K562 (cell line): ENCODE data around the gene PYGL. TPM values are rescaled to one million over a fixed set of nuclear protein-coding genes. Genes with fewer than 3 reads are reported as not detected.

ENCODE experiments used
- ATAC-seq: fragments of 200-7000 bp; cut with Tn5 transposase; 3 replicates; pipeline ENCODE4 v1.9.1; 2020; ENCODE audit warnings: moderate library complexity
- Bru-seq: library from RNA; stranded (reverse); fragments of 400-500 nt; gene quantifications from one replicate; lab custom pipeline; 2021; lab: Mats Ljungman, UMichigan
- BruChase-seq, 2 experiments: library from RNA; stranded (reverse); fragments of 400-500 nt; gene quantifications; one replicate each; lab custom pipeline; 2021; lab: Mats Ljungman, UMichigan
- BruUV-seq: library from RNA; stranded (reverse); fragments of 400-500 nt; replicated peaks from 2 replicates; lab custom pipeline; 2021; lab: Mats Ljungman, UMichigan
- CTCF ChIA-PET: fragments of 300-600 bp; formaldehyde crosslinking; extraction: SDS; loops from one replicate; lab custom pipeline; 2021; ENCODE audit warnings: low intra/inter-chr PET ratio; lab: Yijun Ruan, JAX
- POLR2A ChIA-PET: fragments of 300-600, 350-650 bp; sonication (Branson Sonifier 250); formaldehyde crosslinking; extraction: SDS; loops from one replicate; lab custom pipeline; 2021; ENCODE audit warnings: antibody characterized with exemption, inconsistent platforms; lab: Yijun Ruan, JAX
- DNase-seq, 4 experiments: peaks; one replicate each; pipeline versions ENCODE4 v3.0.0 to v3.0.0-alpha.2; 2011 to 2018; ENCODE audit warnings: low spot score in 3 of 4, mixed read lengths in 3 of 4; ENCODE audit errors: extremely low read depth in 1 of 4
- FAIRE-seq: peaks from 2 replicates; lab custom pipeline; 2011; peaks lifted over from hg19 to GRCh38; lab: Jason Lieb, UNC
- H2AFZ ChIP-seq: 2 replicates; pipeline ENCODE4 v1.6.0; 2011; ENCODE audit warnings: low read depth, low read length, control low read depth, inconsistent platforms
- H3K27ac ChIP-seq: fragments of 200-600 bp; 3 replicates; pipeline ENCODE4 v1.8.0; 2011; ENCODE audit warnings: low read depth, mild to moderate bottlenecking, control low read depth, inconsistent platforms, low read length, moderate library complexity, mixed read lengths; ENCODE audit errors: extremely low read depth
- H3K27me3 ChIP-seq, 2 experiments: fragments of 300-600 bp in 1 of 2; 2 replicates in 1 of 2; 3 replicates in 1 of 2; pipeline versions ENCODE4 v1.6.0 to v1.8.0; 2011; ENCODE audit warnings: inconsistent platforms in 2 of 2, low read length in 2 of 2, mild to moderate bottlenecking in 1 of 2, mixed read lengths in 1 of 2, moderate library complexity in 1 of 2; ENCODE audit not compliant: control insufficient read depth in 2 of 2, insufficient read depth in 2 of 2
- H3K36me3 ChIP-seq: fragments of 300-600 bp; 3 replicates; pipeline ENCODE4 v1.8.0; 2011; ENCODE audit warnings: mild to moderate bottlenecking, low read length, inconsistent platforms; ENCODE audit not compliant: control insufficient read depth, insufficient read depth
- H3K4me1 ChIP-seq, 2 experiments: fragments of 200-600 bp in 1 of 2; replicated peaks in 1 of 2; 2 replicates in 1 of 2; 3 replicates in 1 of 2; pipeline versions ENCODE4 v1.5.1 to v1.8.0; 2011; ENCODE audit warnings: inconsistent platforms in 2 of 2, low read length in 2 of 2, mild to moderate bottlenecking in 1 of 2, mixed read lengths in 1 of 2, moderate library complexity in 1 of 2; ENCODE audit not compliant: control insufficient read depth in 2 of 2, insufficient read depth in 2 of 2
- H3K4me2 ChIP-seq: 2 replicates; pipeline ENCODE4 v1.6.1; 2011; ENCODE audit warnings: low read length, control low read depth, inconsistent platforms, mixed read lengths; ENCODE audit not compliant: insufficient read depth
- H3K4me3 ChIP-seq: fragments of 200-600 bp; sonication (generic), shearing (Covaris generic); 2 replicates; pipeline ENCODE4 v1.5.1; 2016; ENCODE audit warnings: control low read depth, inconsistent platforms
- H3K79me2 ChIP-seq: fragments of 200-600 bp; 3 replicates; pipeline ENCODE4 v1.8.0; 2011; ENCODE audit warnings: low read length, inconsistent platforms; ENCODE audit not compliant: control insufficient read depth, insufficient read depth
- H3K9ac ChIP-seq, 2 experiments: 2 replicates each; pipeline versions ENCODE4 v1.6.0 to v1.6.1; 2011; ENCODE audit warnings: low read depth in 2 of 2, low read length in 2 of 2, control low read depth in 1 of 2, inconsistent platforms in 1 of 2, mild to moderate bottlenecking in 1 of 2, mixed read lengths in 1 of 2; ENCODE audit not compliant: insufficient read depth in 1 of 2
- H3K9me1 ChIP-seq: one replicate; pipeline ENCODE4 v1.6.0; 2011; ENCODE audit warnings: inconsistent platforms, mild to moderate bottlenecking, low read length, moderate library complexity; ENCODE audit not compliant: control insufficient read depth, insufficient read depth
- H3K9me3 ChIP-seq: replicated peaks from 2 replicates; pipeline ENCODE4 v1.5.1; 2011; ENCODE audit warnings: low read depth, low read length, inconsistent platforms; ENCODE audit not compliant: control insufficient read depth, insufficient read depth
- H4K20me1 ChIP-seq: replicated peaks from 2 replicates; pipeline ENCODE4 v1.6.1; 2011; ENCODE audit warnings: low read length, inconsistent platforms, mixed read lengths; ENCODE audit not compliant: control insufficient read depth, insufficient read depth
- ETV5 ChIP-seq: sonication (generic); formaldehyde crosslinking; IDR thresholded peaks from 2 replicates; pipeline ENCODE4 v1.4.0; 2020; ENCODE audit warnings: low read depth, mild to moderate bottlenecking, missing genetic modification reagents
- GTF2E2 ChIP-seq: fragments of 200-800 bp; sonication (Bioruptor generic); IDR thresholded peaks from 2 replicates; pipeline ENCODE4 v1.6.1; 2016; ENCODE audit warnings: missing genetic modification characterization, missing compliant biosample characterization
- MXI1 ChIP-seq: IDR thresholded peaks from 2 replicates; pipeline ENCODE4 v1.6.1; 2011; ENCODE audit warnings: low read depth, mild to moderate bottlenecking, improper control_type of control experiment, low read length
- SIN3A ChIP-seq, 2 experiments: fragments of 150-350 bp in 1 of 2; IDR thresholded peaks; 2 replicates each; pipeline ENCODE4 v1.6.1; 2011 to 2016; ENCODE audit warnings: borderline replicate concordance in 2 of 2, low read depth in 2 of 2, low read length in 2 of 2, mild to moderate bottlenecking in 2 of 2, moderate library complexity in 2 of 2; ENCODE audit not compliant: control insufficient read depth in 1 of 2
- TRIM24 ChIP-seq, 2 experiments: fragments of 450-650 bp; IDR thresholded peaks; 2 replicates each; pipeline ENCODE4 v1.6.1; 2016
- ZFP1 ChIP-seq: fragments of 450-650 bp; formaldehyde crosslinking; IDR thresholded peaks from 2 replicates; pipeline ENCODE4 v1.4.0; 2020; ENCODE audit warnings: mild to moderate bottlenecking, mixed read lengths
- ZNF407 ChIP-seq: fragments of 450-650 bp; IDR thresholded peaks from 2 replicates; pipeline ENCODE4 v1.6.1; 2016; ENCODE audit warnings: low read depth
- WGBS: fragments of 100-300 bp; shearing (Covaris generic); methylation state at CpG from one replicate; pipeline ENCODE4 v1.1.6; 2016; ENCODE audit warnings: low coverage, mixed read lengths; ENCODE audit not compliant: insufficient coverage; ENCODE audit errors: missing lambda C conversion rate; 5-methylcytosine and 5-hydroxymethylcytosine counted together
- in situ Hi-C: fragments of 300-500 bp; cut with MboI; formaldehyde crosslinking; loops from 4 replicates; pipeline ENCODE4 v1.15.0; 2018; ENCODE audit warnings: inconsistent platforms, mixed read lengths
- intact Hi-C: fragments of 100-400 bp; cut with micrococcal nuclease; formaldehyde crosslinking; loops from 2 replicates; pipeline ENCODE4 v1.14.2; 2022
- long read RNA-seq, 3 experiments: library from polyadenylated mRNA in 2 of 3; library from RNA in 1 of 3; unstranded in 2 of 3; stranded (forward) in 1 of 3; transcript quantifications; one replicate each; pipeline ENCODE4 v2.0.0, GENCODE V29; 2019 to 2022
- polyA minus RNA-seq, 3 experiments: library from RNA; depleted of rRNA, polyadenylated mRNA; stranded (reverse); fragments of >200 nt; gene quantifications; 2 replicates each; pipeline ENCODE4 v1.2.3, GENCODE V29; 2011
- polyA plus RNA-seq, 8 experiments: library from polyadenylated mRNA; depleted of rRNA in 4 of 8; stranded (reverse) in 5 of 8; unstranded in 3 of 8; fragments of >200 nt; fragmentation: Nextera tagmentation in 2 of 8; fragmentation: Illumina TruSeq in 1 of 8; extraction: Ambion mirVana in 2 of 8; extraction: Trizol in 1 of 8; gene quantifications; 2 replicates each; pipeline versions ENCODE4 v1.2.1 to v1.2.3, GENCODE V29; 2011 to 2014; ENCODE audit warnings: inconsistent platforms in 1 of 8, missing spikeins in 1 of 8
- total RNA-seq, 7 experiments: library from RNA; depleted of rRNA in 6 of 7; stranded (reverse); fragments of >200 nt in 6 of 7; fragmentation: Illumina TruSeq in 2 of 7; extraction: Trizol in 2 of 7; gene quantifications; 2 replicates each; pipeline versions ENCODE4 v1.2.1 to v1.2.3, GENCODE V29; 2011 to 2021; ENCODE audit warnings: low replicate concordance in 1 of 7

PYGL gene
- total RNA-seq (2011; cell fraction: chromatin; rRNA removed; ENCODE audit: low replicate concordance), result 15.7 and 21.8 TPM in 2 replicates
- 7.1 and 10.3 TPM in 2 replicates for total RNA-seq (2011; cell fraction: nucleolus; rRNA removed)
- 12.4 and 12.5 TPM in 2 replicates for total RNA-seq (2011; cell fraction: nucleoplasm; rRNA removed)
- total RNA-seq (2014; rRNA removed) (14.6 and 14.8 TPM in 2 replicates), total RNA-seq (2014; rRNA removed; fragmentation: Illumina TruSeq; extraction: Trizol) (13.1 and 14.3 TPM in 2 replicates), total RNA-seq (2015; rRNA removed; fragmentation: Illumina TruSeq; extraction: Trizol) (17.9 and 20.4 TPM in 2 replicates), total RNA-seq (2021) (9.4 and 10.8 TPM in 2 replicates), polyA plus RNA-seq (2011; rRNA removed) (14.6 and 23.8 TPM in 2 replicates), polyA plus RNA-seq (2014; fragmentation: Illumina TruSeq; extraction: Trizol) (12.8 and 13.8 TPM in 2 replicates), polyA plus RNA-seq (2014; fragmentation: Nextera tagmentation; extraction: Ambion mirVana) (1 to 10 TPM; 3.5 to 6.6 TPM), polyA plus RNA-seq (2014; rRNA removed) (10.4 and 19.3 TPM in 2 replicates), polyA minus RNA-seq (2011; rRNA and poly(A)+ RNA removed) (14.9 and 30.1 TPM in 2 replicates), Bru-seq, nascent RNA (percentile 52 among the genes with signal in this experiment), BruChase-seq, experiment 1, labeled RNA remaining after a 2-hour chase (percentile 52 among the genes with signal in this experiment), BruChase-seq, experiment 2, labeled RNA remaining after a 6-hour chase (percentile 55 among the genes with signal in this experiment)
- 11.1 and 17.4 TPM in 2 replicates for polyA plus RNA-seq (2011; cell fraction: cytosol; rRNA removed)
- 19.7 and 23.8 TPM in 2 replicates for polyA plus RNA-seq (2011; cell fraction: nucleus; rRNA removed)
- polyA plus RNA-seq (2012), result 16.1 and 49.9 TPM in 2 replicates
- polyA minus RNA-seq (2011; cell fraction: cytosol; rRNA and poly(A)+ RNA removed), result 9.3 and 16.9 TPM in 2 replicates
- 11.6 and 18.1 TPM in 2 replicates for polyA minus RNA-seq (2011; cell fraction: nucleus; rRNA and poly(A)+ RNA removed)
- long read RNA-seq, experiment 1, transcript PYGL-201 (20 exons, 3,048 nt), result major isoform, 9 of 15 reads
- long read RNA-seq, experiment 1, partial matches to known transcripts, result 1 of 15 reads
- long read RNA-seq, experiment 1, other reads (novel, unspliced or antisense), result 3 of 15 reads
- long read RNA-seq, experiment 2, partial matches to known transcripts, result 2 of 11 reads
- long read RNA-seq, experiment 2, other reads (novel, unspliced or antisense), result 7 of 11 reads
- long read RNA-seq, experiment 3, partial matches to known transcripts, result 0 of 3 reads
- long read RNA-seq, experiment 3, other reads (novel, unspliced or antisense), result 1 of 3 reads

- H3K9ac ChIP-seq, result peak within 1 kb of the TSS; percentile 79 to 96
- H3K79me2 ChIP-seq, result peaks cover 16% of the 10 kb centered on the region; the same call in 2 of the 3 replicates
- peak within 1 kb of the TSS; percentile 79 for H3K4me2 ChIP-seq
- in situ Hi-C loops (no loop called here), intact Hi-C loops (no loop called here)
- H4K20me1 ChIP-seq, result no peaks in the 10 kb centered on the region
- TSS peak; percentile 65 for BruUV-seq
- H3K27ac ChIP-seq, result peak within 1 kb of the TSS; percentile 64
- CTCF ChIA-PET, result no interaction called here
- H3K4me3 ChIP-seq, result peak within 1 kb of the TSS; percentile 67
- H3K27me3 ChIP-seq, result no peaks in the 10 kb centered on the region
- DNase-seq, result peak; percentile 67 to 72 (median 70)
- ATAC-seq, result peak; percentile 94
- H2AFZ ChIP-seq, result peak within 1 kb of the TSS; percentile 88
- H3K9me1 ChIP-seq, result no peaks in the 10 kb centered on the region
- H3K4me1 ChIP-seq, result peaks cover 0 to 18% of the 10 kb centered on the region in 2 experiments; a peak in 3 of 5 replicates
- WGBS, result under 1% methylated on average over 39 of the region's 74 CpGs
- POLR2A ChIA-PET, result interaction anchor here (0.6 to 1.5 kb wide), 10 partner anchors 9 to 614 kb away, joined by 3 to 5 read pairs (median 4); no protein-coding TSS in a partner anchor
- H3K9me3 ChIP-seq, result no peaks in the 10 kb centered on the region
- FAIRE-seq, result no peak
- peaks cover 9% of the 10 kb centered on the region; the same call in 2 of the 3 replicates for H3K36me3 ChIP-seq
- TF ChIP-seq SIN3A (IDR thresholded peaks at IDR 0.05; ENCODE audit: borderline replicate concordance in 2 of 2, control insufficient read depth in 1 of 2, low read depth in 2 of 2, low read length in 2 of 2) (0 out of 4 replicates have a peak, but pooled peaks of 1 of the 2 experiments have one; percentile 42), GTF2E2 (tag) (no peak), ZNF407 (no peak), TRIM24 (IDR thresholded peaks at IDR 0.05) (no peak), ETV5 (CRISPR knock-in tag) (0 out of 2 replicates have a peak, but pooled peaks have one; percentile 32), MXI1 (no peak), ZFP1 (CRISPR knock-in tag) (no peak)
Measured at GRCh38 chr14:50943943-50944646, at the start of gene PYGL. Gene PYGL, minus strand, starts transcription at chr14:50944483. Its CDS starts 80 bp downstream, at chr14:50944403.
